Measurements from ENCODE around the gene CXCL13.

DNA sequence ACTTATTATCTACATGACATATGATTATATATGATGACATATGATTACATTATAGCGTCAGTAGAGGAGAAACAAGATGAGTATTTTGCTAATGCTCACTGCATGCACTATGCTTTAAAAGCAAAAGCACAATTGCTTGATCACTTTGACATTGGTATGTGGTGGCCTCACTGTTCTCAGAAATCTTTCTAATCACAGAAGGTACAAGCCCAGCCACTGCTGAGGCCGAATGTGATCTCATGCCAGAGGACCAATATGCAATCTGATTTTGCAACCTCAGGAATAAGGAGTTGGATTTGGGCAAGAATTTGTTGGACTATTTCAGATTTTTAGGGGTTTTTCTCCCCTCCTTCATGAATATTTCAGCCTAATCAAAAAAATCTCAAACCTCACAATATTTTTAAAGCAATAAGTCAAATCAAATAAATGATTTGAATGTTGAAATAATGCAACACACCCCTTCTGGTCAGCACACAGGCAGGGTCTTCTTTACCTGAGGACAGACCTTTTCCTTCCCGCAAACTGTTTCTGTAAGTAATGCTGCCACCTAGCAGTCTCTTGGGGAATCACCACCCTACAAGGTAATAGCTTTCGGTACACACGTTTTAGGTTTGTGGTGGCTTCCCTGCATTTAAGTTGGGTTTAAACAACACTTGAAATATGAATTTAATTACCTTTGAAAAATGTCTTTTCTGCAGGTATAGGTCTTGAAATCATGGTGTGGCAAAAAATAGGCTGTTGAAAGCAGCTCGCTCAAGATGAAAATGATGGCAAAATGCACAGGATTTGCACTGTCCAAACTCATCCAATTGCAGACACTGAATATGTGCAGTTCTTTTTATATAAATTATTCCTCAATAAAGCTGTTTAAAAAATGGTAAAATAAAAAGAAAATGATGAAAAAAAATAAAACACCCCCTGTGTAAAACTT lies 4.8 kb upstream of the CXCL13 start:
- TF ChIP-seq, protein P1, sequence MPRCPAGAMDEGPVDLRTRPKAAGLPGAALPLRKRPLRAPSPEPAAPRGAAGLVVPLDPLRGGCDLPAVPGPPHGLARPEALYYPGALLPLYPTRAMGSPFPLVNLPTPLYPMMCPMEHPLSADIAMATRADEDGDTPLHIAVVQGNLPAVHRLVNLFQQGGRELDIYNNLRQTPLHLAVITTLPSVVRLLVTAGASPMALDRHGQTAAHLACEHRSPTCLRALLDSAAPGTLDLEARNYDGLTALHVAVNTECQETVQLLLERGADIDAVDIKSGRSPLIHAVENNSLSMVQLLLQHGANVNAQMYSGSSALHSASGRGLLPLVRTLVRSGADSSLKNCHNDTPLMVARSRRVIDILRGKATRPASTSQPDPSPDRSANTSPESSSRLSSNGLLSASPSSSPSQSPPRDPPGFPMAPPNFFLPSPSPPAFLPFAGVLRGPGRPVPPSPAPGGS (IDR thresholded peaks at IDR 0.05) = no peak
- TF ChIP-seq, protein P2, sequence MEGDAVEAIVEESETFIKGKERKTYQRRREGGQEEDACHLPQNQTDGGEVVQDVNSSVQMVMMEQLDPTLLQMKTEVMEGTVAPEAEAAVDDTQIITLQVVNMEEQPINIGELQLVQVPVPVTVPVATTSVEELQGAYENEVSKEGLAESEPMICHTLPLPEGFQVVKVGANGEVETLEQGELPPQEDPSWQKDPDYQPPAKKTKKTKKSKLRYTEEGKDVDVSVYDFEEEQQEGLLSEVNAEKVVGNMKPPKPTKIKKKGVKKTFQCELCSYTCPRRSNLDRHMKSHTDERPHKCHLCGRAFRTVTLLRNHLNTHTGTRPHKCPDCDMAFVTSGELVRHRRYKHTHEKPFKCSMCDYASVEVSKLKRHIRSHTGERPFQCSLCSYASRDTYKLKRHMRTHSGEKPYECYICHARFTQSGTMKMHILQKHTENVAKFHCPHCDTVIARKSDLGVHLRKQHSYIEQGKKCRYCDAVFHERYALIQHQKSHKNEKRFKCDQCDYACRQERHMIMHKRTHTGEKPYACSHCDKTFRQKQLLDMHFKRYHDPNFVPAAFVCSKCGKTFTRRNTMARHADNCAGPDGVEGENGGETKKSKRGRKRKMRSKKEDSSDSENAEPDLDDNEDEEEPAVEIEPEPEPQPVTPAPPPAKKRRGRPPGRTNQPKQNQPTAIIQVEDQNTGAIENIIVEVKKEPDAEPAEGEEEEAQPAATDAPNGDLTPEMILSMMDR (IDR thresholded peaks at IDR 0.05) = peak; percentile 66
- no peak for TF ChIP-seq JUNB (IDR thresholded peaks at IDR 0.05)
- no peak for TF ChIP-seq POLR2A (IDR thresholded peaks at IDR 0.05; ENCODE audit: low read length)
- TF ChIP-seq ZC3H11A (IDR thresholded peaks at IDR 0.05) = no peak
- TF ChIP-seq CEBPB (IDR thresholded peaks at IDR 0.05) = no peak
- TF ChIP-seq, protein P3, sequence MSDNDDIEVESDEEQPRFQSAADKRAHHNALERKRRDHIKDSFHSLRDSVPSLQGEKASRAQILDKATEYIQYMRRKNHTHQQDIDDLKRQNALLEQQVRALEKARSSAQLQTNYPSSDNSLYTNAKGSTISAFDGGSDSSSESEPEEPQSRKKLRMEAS (IDR thresholded peaks at IDR 0.05) = no peak
- TF ChIP-seq SMC3 (IDR thresholded peaks at IDR 0.05) = peak; percentile 63
- TF ChIP-seq RAD21 (conservative IDR thresholded peaks at IDR 0.05 in 1 of 2, IDR thresholded peaks at IDR 0.05 in 1 of 2) = peak; percentile 68 to 69
- no peak for TF ChIP-seq JUN (IDR thresholded peaks at IDR 0.05)
- TF ChIP-seq EP300 (IDR thresholded peaks at IDR 0.05) = no peak
- TF ChIP-seq RCOR1 (IDR thresholded peaks at IDR 0.05; ENCODE audit: low read depth, low read length) = no peak

All from A549 (cell line).